GM21528 (cell line): ENCODE measurements around the gene S100A9.

ENCODE experiments used
- ATAC-seq: cut with Tn5 transposase; IDR thresholded peaks from one replicate; pipeline ENCODE4 v1.9.1; 2021; ENCODE audit warnings: mild to moderate bottlenecking, moderate library complexity; ENCODE audit not compliant: unreplicated experiment, low FRiP score

Gene S100A9

GRCh38 chr1:153386500-153386901, 28.8 kb downstream of the S100A9 start:
- no peak for ATAC-seq

- ATAC-seq = no peak
These were observed 29.3 kb downstream of the S100A9 start for GRCh38 chr1:153387001-153387400.

GRCh38 chr1:153387785-153388184, 30.1 kb downstream of the S100A9 start:
- ATAC-seq = no peak

GRCh38 chr1:153389401-153389800, 31.7 kb downstream of the S100A9 start:
- ATAC-seq = no peak

- no peak for ATAC-seq
These were observed 32.6 kb downstream of the S100A9 start for GRCh38 chr1:153389973-153390879.

GRCh38 chr1:153390938-153391710, 33.5 kb downstream of the S100A9 start, which contains the start of gene S100A8:
S100A8 (minus strand) TSS chr1:153391073; CDS start chr1:153390535, 538 bp downstream.
- no peak for ATAC-seq

- ATAC-seq = no peak
These were observed 34.6 kb downstream of the S100A9 start for GRCh38 chr1:153392258-153392657.

GRCh38 chr1:153392822-153393221, 35.2 kb downstream of the S100A9 start:
- ATAC-seq = no peak

GRCh38 chr1:153393926-153394325, 36.3 kb downstream of the S100A9 start:
- no peak for ATAC-seq

- no peak for ATAC-seq
These were observed 36.7 kb downstream of the S100A9 start for GRCh38 chr1:153394391-153394790.

- ATAC-seq = no peak
These were observed 37.6 kb downstream of the S100A9 start for GRCh38 chr1:153395136-153395685.

GRCh38 chr1:153395776-153396175, 38.1 kb downstream of the S100A9 start:
- ATAC-seq = no peak

- ATAC-seq = no peak
These were observed 38.8 kb downstream of the S100A9 start for GRCh38 chr1:153396461-153396860.

GRCh38 chr1:153397051-153397923, 39.6 kb downstream of the S100A9 start:
- no peak for ATAC-seq

GRCh38 chr1:153397924-153398651, 40.4 kb downstream of the S100A9 start:
- ATAC-seq = no peak

- no peak for ATAC-seq
These were observed 41.9 kb downstream of the S100A9 start for GRCh38 chr1:153399401-153400055.

- ATAC-seq = no peak
These were observed 42.6 kb downstream of the S100A9 start for GRCh38 chr1:153400244-153400643.

GRCh38 chr1:153401461-153401860, 43.8 kb downstream of the S100A9 start:
- no peak for ATAC-seq

- no peak for ATAC-seq
These were observed 44.6 kb downstream of the S100A9 start for GRCh38 chr1:153402226-153402625.
